Upper lobe of right lung (tissue), 1 donor: ENCODE data around the gene PTAR1. TPM values are rescaled to one million over a fixed set of nuclear protein-coding genes. Genes with fewer than 3 reads are reported as not detected.

Experiments
- ATAC-seq: fragments of 200-7000 bp; cut with Tn5 transposase; one replicate; pipeline ENCODE4 v1.9.1; 2020; ENCODE audit warnings: mild to moderate bottlenecking, moderate library complexity
- DNase-seq: peaks from one replicate; pipeline ENCODE4 v3.0.0-alpha.2; 2020
- H3K27ac ChIP-seq: fragments of 200-600 bp; one replicate; pipeline ENCODE4 v1.8.0; 2022
- H3K27me3 ChIP-seq: fragments of 200-600 bp; one replicate; pipeline ENCODE4 v1.8.0; 2022; ENCODE audit warnings: mild to moderate bottlenecking
- H3K36me3 ChIP-seq: fragments of 200-600 bp; one replicate; pipeline ENCODE4 v1.8.0; 2022
- H3K4me1 ChIP-seq: fragments of 200-600 bp; one replicate; pipeline ENCODE4 v1.8.0; 2022
- H3K4me3 ChIP-seq: fragments of 200-600 bp; one replicate; pipeline ENCODE4 v1.8.0; 2022; ENCODE audit warnings: mild to moderate bottlenecking
- H3K9me3 ChIP-seq: fragments of 200-600 bp; one replicate; pipeline ENCODE4 v1.8.0; 2022
- CTCF ChIP-seq: fragments of 200-600 bp; IDR thresholded peaks from one replicate; pipeline ENCODE4 v1.8.0; 2022; ENCODE audit warnings: antibody characterized with exemption
- intact Hi-C: fragments of 100-400 bp; cut with DNase I; formaldehyde crosslinking; loops from one replicate; pipeline ENCODE4 v1.11.0; 2022
- total RNA-seq: library from RNA; stranded (reverse); fragmentation: NEBNext Ultra II Directional; extraction: Animal tissue kit (Norgen Biotek cat#: 25700); gene quantifications from one replicate; pipeline ENCODE4 v1.2.1, GENCODE V29; 2021
- donor health status: DM: no; HTN: yes; CAD: no; lungs with severe emphysema.

The PTAR1 gene
- total RNA-seq, 1 donor from 2014 or later = 48.9 TPM

- no peaks in the 10 kb centered on the region for H3K36me3 ChIP-seq
- H3K27me3 ChIP-seq = no peaks in the 10 kb centered on the region
- TF ChIP-seq CTCF = no peak
- no peak overlapping the region for H3K27ac ChIP-seq
- no peak overlapping the region for H3K4me3 ChIP-seq
- intact Hi-C loops = no loop called here
- H3K9me3 ChIP-seq = no peaks in the 10 kb centered on the region
- ATAC-seq = no peak
- no peaks in the 10 kb centered on the region for H3K4me1 ChIP-seq
- DNase-seq = no peak
These were observed 81.9 kb downstream of the PTAR1 start for GRCh38 chr9:69677931-69678330.

- Histone ChIP-seq H3K27ac (no peak overlapping the region), H3K36me3 (no peaks in the 10 kb centered on the region), H3K4me3 (no peak overlapping the region), H3K9me3 (no peaks in the 10 kb centered on the region), H3K4me1 (peaks cover 5% of the 10 kb centered on the region), H3K27me3 (no peaks in the 10 kb centered on the region)
- no peak for TF ChIP-seq CTCF
- DNase-seq (no peak), ATAC-seq (no peak)
- intact Hi-C loops = no loop called here
These were observed 84.2 kb downstream of the PTAR1 start for GRCh38 chr9:69675563-69675962.

GRCh38 chr9:69674716-69675438 is 84.9 kb downstream of the PTAR1 start:
- no peak overlapping the region for H3K4me3 ChIP-seq
- no peak for DNase-seq
- intact Hi-C loops = no loop called here
- H3K27me3 ChIP-seq = no peaks in the 10 kb centered on the region
- ATAC-seq = no peak
- H3K36me3 ChIP-seq = no peaks in the 10 kb centered on the region
- H3K4me1 ChIP-seq = peaks cover 5% of the 10 kb centered on the region
- TF ChIP-seq CTCF = no peak
- no peaks in the 10 kb centered on the region for H3K9me3 ChIP-seq
- H3K27ac ChIP-seq = no peak overlapping the region

- no peaks in the 10 kb centered on the region for H3K36me3 ChIP-seq
- H3K4me3 ChIP-seq = no peak overlapping the region
- intact Hi-C loops = no loop called here
- no peaks in the 10 kb centered on the region for H3K9me3 ChIP-seq
- DNase-seq (no peak), ATAC-seq (no peak)
- no peak overlapping the region for H3K27ac ChIP-seq
- H3K4me1 ChIP-seq = peaks cover 5% of the 10 kb centered on the region
- no peaks in the 10 kb centered on the region for H3K27me3 ChIP-seq
- no peak for TF ChIP-seq CTCF
These were observed 85.6 kb downstream of the PTAR1 start for GRCh38 chr9:69674112-69674685.

GRCh38 chr9:69673311-69673640 is 86.5 kb downstream of the PTAR1 start:
- peak overlapping the region; percentile 81 for H3K4me3 ChIP-seq
- DNase-seq (no peak), ATAC-seq (no peak)
- no peaks in the 10 kb centered on the region for H3K27me3 ChIP-seq
- H3K27ac ChIP-seq = peak overlapping the region; percentile 49
- H3K36me3 ChIP-seq = no peaks in the 10 kb centered on the region
- H3K4me1 ChIP-seq = peaks cover 5% of the 10 kb centered on the region
- H3K9me3 ChIP-seq = no peaks in the 10 kb centered on the region
- no peak for TF ChIP-seq CTCF
- intact Hi-C loops = no loop called here
